Stromal cell of bone marrow (primary cell): ENCODE data around the gene CEP120.

Experiments
- DNase-seq: peaks from one replicate; pipeline ENCODE4 v3.0.0-alpha.2; 2012; ENCODE audit warnings: low read depth

Gene CEP120

GRCh38 chr5:123299136-123299535 is 124.1 kb downstream of the CEP120 start:
- DNase-seq: no peak

DNA sequence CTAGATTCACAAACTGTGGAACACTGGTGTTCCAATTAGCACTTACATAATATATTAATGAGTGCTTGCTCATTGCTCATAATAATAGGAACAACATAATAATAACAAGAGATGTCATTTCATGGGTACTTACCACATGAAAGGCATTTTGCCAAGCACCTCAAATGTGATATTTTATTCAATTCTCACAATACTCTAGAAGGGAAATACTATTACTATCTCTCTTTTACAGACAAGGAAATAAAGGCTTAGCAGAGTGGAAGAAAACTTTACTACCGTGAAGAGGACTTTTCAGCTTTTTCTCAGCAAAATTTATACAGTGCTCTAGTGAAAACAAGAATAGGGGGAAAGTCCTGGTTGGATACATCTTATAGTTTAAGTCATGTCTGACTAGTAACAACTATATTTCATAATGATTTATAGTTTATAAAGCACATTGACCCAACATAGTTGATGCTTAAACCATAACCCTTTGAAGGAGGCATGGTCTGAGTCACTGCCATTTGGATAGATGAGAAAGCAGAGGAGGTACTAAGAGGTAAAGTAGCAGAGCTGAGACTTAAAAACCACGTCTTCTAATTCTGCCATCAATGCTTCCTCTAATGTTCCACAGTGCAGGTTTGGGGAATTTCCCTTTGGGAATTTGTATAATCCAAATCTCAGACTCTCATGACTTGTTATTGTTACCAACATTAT is 124.7 kb downstream of the CEP120 start:
- no peak for DNase-seq

DNA sequence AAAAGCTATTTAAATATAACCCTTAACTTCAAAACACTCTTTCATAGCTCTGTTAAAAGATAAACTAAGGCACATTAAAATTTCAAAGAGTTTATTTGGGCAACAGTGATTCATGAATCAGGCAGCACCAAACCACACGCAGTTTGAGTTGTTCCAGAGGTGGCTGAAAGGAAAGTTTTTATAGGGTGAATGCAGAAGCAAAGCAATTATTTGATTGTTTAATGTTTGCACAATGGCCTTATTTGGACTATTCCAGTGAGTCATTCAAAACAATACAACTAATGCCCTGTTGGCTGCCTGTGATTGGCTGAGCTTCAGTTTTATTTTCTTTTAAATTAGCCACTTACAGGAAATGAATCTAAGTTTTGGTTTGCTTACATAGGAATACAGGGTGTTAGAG is 125.3 kb downstream of the CEP120 start:
- DNase-seq: no peak

GRCh38 chr5:123297198-123297831 is 125.9 kb downstream of the CEP120 start:
- no peak for DNase-seq
